ENCODE data around the gene NIM1K. TPM values are rescaled to one million over a fixed set of nuclear protein-coding genes. Genes with fewer than 3 reads are reported as not detected.

Gene NIM1K
- total RNA-seq, 4 donors from 2014 or later = 0.32 TPM; not detected in 3

DNA sequence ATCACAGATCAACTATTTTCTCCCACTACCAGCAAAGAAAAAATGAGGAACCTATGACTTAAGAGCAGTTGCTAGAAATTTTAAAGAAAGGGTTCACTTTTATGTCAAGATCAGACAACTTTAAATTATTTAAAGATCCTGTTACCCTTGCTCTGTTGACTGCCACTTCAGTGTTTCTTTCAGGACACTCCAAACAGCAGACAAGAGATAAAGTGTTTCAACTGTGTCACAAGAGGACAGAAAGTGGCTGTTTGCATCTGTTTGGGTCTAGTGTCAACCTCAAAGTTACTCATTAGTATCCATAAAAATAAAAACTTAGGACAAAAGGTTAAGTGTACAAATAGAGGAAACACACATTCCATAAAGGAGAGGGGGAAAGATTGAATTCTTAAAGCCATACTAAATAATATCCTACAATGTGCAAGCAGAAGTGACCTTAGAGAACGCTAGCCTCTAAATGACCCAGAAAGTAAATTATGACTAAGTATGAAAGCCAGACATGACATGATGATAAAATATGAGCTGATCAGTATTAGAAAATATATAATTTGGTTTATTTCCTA, 96.3 kb downstream of the NIM1K start:
- no peaks in the 10 kb centered on the region for H3K27me3 ChIP-seq
- H3K4me1 ChIP-seq = no peaks in the 10 kb centered on the region
- TF ChIP-seq EP300 (IDR thresholded peaks at IDR 0.05; ENCODE audit: low read depth) = no peak
- TF ChIP-seq POLR2AphosphoS5 (IDR thresholded peaks at IDR 0.05) = no peak
- no peak for TF ChIP-seq POLR2A (IDR thresholded peaks at IDR 0.05)
- TF ChIP-seq, protein P1, sequence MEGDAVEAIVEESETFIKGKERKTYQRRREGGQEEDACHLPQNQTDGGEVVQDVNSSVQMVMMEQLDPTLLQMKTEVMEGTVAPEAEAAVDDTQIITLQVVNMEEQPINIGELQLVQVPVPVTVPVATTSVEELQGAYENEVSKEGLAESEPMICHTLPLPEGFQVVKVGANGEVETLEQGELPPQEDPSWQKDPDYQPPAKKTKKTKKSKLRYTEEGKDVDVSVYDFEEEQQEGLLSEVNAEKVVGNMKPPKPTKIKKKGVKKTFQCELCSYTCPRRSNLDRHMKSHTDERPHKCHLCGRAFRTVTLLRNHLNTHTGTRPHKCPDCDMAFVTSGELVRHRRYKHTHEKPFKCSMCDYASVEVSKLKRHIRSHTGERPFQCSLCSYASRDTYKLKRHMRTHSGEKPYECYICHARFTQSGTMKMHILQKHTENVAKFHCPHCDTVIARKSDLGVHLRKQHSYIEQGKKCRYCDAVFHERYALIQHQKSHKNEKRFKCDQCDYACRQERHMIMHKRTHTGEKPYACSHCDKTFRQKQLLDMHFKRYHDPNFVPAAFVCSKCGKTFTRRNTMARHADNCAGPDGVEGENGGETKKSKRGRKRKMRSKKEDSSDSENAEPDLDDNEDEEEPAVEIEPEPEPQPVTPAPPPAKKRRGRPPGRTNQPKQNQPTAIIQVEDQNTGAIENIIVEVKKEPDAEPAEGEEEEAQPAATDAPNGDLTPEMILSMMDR (IDR thresholded peaks at IDR 0.05) = no peak
- H3K4me3 ChIP-seq = no peak overlapping the region
- peaks cover 0 to 38% (median 19%) of the 10 kb centered on the region in 4 donors for H3K36me3 ChIP-seq
- WGBS, 2 donors (ENCODE audit: low coverage in 1 of 2) = 78 to 84% methylated on average over 1 of the region's 1 CpG
- H3K27ac ChIP-seq = no peak overlapping the region
- intact Hi-C loops (cut with DNase I; ENCODE audit: low total_unique reads) (no loop called here), in situ Hi-C loops (cut with MboI; ENCODE audit: low pct_ligation_motif_present in 1 of 4, low pct_unique_long_range_greater_than_20kb in 1 of 4, low sequenced_read_pairs in 3 of 4) (no loop called here)
- no peak for DNase-seq
- H3K9me3 ChIP-seq = no peaks in the 10 kb centered on the region

DNA sequence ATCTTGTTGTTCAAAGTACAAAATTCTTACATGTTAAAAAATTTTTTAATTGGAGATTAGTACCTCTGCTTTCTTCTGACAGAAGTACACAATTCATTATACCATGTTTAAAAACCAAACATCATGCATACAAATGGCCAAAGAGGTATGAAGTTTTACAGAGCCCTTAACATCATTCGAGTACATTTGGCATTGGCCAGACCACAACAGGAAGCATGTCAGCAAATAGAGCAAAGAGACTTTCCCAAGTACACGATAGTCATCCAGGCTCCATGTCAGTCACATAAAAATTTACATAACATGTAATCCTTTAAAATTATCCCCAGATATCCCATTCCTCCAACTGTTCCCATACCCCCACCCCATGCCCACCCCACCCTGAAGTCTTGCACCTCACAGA, 98.7 kb downstream of the NIM1K start:
- H3K9me3 ChIP-seq = no peaks in the 10 kb centered on the region
- H3K4me3 ChIP-seq = no peak overlapping the region
- no peaks in the 10 kb centered on the region for H3K4me1 ChIP-seq
- TF ChIP-seq, protein P1 (IDR thresholded peaks at IDR 0.05) = no peak
- TF ChIP-seq EP300 (IDR thresholded peaks at IDR 0.05; ENCODE audit: low read depth) (no peak), POLR2A (IDR thresholded peaks at IDR 0.05) (no peak), POLR2AphosphoS5 (IDR thresholded peaks at IDR 0.05) (no peak)
- WGBS, 2 donors (ENCODE audit: low coverage in 1 of 2) = 35 to 66% methylated on average over 2 of the region's 2 CpGs
- no peak for DNase-seq
- H3K36me3 ChIP-seq = peaks cover 0 to 60% (median 24%) of the 10 kb centered on the region in 4 donors
- intact Hi-C loops (cut with DNase I; ENCODE audit: low total_unique reads) = no loop called here
- in situ Hi-C loops (cut with MboI; ENCODE audit: low pct_ligation_motif_present in 1 of 4, low pct_unique_long_range_greater_than_20kb in 1 of 4, low sequenced_read_pairs in 3 of 4) = no loop called here
- H3K27me3 ChIP-seq = no peaks in the 10 kb centered on the region
- H3K27ac ChIP-seq = no peak overlapping the region

DNA sequence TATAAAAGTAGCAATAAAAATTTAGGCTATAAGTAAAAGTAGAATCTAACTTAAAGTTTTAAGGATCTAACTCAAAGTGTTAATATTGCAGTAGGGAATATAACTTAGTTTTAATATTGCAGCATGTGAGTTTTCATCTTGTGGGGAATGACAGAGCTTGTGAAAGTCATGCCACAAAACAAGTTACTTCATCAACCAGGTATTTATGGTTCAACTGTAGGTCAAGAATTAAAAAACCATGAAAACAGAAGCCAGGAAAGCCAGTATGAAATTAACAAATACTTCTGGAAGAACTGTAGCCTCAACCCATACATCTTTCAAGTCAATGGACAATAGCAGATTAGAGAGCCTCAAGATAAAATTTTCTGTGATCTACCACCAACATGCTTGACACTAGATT, 102.2 kb downstream of the NIM1K start:
- Histone ChIP-seq H3K27ac (no peak overlapping the region), H3K36me3 (peaks cover 0 to 67% (median 23%) of the 10 kb centered on the region in 4 donors), H3K9me3 (no peaks in the 10 kb centered on the region), H3K4me3 (no peak overlapping the region), H3K4me1 (no peaks in the 10 kb centered on the region), H3K27me3 (no peaks in the 10 kb centered on the region)
- TF ChIP-seq POLR2A (IDR thresholded peaks at IDR 0.05) (no peak), POLR2AphosphoS5 (IDR thresholded peaks at IDR 0.05) (no peak), EP300 (IDR thresholded peaks at IDR 0.05; ENCODE audit: low read depth) (no peak)
- TF ChIP-seq, protein P1 (IDR thresholded peaks at IDR 0.05) = no peak
- in situ Hi-C loops (cut with MboI; ENCODE audit: low pct_ligation_motif_present in 1 of 4, low pct_unique_long_range_greater_than_20kb in 1 of 4, low sequenced_read_pairs in 3 of 4) = no loop called here
- no peak for DNase-seq
- intact Hi-C loops (cut with DNase I; ENCODE audit: low total_unique reads) = no loop called here

DNA sequence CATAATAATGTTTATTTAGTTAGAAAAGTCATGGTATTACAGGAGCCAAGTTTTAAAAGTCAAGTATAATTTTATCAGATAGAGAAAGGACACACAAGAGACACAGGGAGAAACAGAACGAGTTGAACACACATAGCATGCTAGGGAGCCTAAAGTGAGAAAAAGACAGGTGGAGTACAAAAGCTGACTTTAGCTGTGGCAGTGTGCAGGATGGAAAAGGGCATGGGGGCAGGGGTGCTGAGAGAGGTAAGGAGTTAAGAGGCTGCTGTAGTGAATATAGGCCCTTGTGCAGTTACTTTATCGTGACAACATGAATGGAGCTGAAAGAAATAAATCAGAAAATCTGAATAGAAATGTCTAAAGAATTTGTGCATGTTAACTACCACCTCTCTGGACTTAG, 103.2 kb downstream of the NIM1K start:
- intact Hi-C loops (cut with DNase I; ENCODE audit: low total_unique reads) = no loop called here
- TF ChIP-seq, protein P1 (IDR thresholded peaks at IDR 0.05) = no peak
- no peak for TF ChIP-seq POLR2A (IDR thresholded peaks at IDR 0.05)
- TF ChIP-seq EP300 (IDR thresholded peaks at IDR 0.05; ENCODE audit: low read depth) = no peak
- no peak for TF ChIP-seq POLR2AphosphoS5 (IDR thresholded peaks at IDR 0.05)
- no peak for DNase-seq
- 90 to 92% methylated on average over 1 to 2 of the region's 2 CpGs for WGBS, 2 donors (ENCODE audit: low coverage in 1 of 2)
- H3K4me3 ChIP-seq = no peak overlapping the region
- peaks cover 0 to 67% (median 23%) of the 10 kb centered on the region in 4 donors for H3K36me3 ChIP-seq
- no peaks in the 10 kb centered on the region for H3K27me3 ChIP-seq
- no peaks in the 10 kb centered on the region for H3K4me1 ChIP-seq
- H3K27ac ChIP-seq = no peak overlapping the region
- H3K9me3 ChIP-seq = no peaks in the 10 kb centered on the region
- in situ Hi-C loops (cut with MboI; ENCODE audit: low pct_ligation_motif_present in 1 of 4, low pct_unique_long_range_greater_than_20kb in 1 of 4, low sequenced_read_pairs in 3 of 4) = no loop called here

Data from transverse colon (tissue), 4 donors.